GM21529 (cell line): Measurements from ENCODE around the gene RNF187.

ENCODE experiments used
- ATAC-seq: cut with Tn5 transposase; IDR thresholded peaks from one replicate; pipeline ENCODE4 v1.9.1; 2021; ENCODE audit not compliant: unreplicated experiment

RNF187 gene

DNA sequence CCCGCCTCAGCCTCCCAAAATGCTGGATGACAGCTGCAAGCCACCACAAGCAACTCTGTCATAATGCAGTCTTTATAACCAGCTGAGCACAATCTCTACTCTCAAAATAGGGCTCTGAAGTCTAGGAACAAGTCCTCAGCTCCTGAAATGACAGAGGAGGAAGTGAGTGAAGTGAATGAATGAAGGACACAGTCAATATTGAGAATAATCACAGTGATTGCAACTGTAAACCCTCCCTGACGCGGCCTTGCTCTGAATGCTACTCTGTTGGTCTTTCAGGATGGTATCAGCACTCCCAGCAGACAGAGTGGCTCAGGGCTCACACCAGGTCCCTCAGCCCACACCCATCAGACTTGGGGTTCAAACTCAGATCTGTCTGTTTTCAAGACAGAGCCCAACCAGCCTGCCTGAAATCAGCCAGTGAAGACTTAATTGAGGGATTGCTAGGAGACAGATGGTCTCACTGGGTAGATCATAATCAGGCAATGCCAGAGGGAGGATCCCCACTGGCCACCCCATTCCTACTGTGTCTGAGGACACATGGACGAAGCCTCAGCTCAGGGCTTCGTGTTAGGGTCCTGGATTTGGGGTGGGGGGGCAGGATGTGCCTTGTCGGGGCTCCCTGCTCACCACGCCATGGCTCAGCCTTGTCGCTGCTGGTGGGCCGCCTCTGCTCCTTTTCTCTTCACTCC, 20.9 kb downstream of the RNF187 start:
- no peak for ATAC-seq

DNA sequence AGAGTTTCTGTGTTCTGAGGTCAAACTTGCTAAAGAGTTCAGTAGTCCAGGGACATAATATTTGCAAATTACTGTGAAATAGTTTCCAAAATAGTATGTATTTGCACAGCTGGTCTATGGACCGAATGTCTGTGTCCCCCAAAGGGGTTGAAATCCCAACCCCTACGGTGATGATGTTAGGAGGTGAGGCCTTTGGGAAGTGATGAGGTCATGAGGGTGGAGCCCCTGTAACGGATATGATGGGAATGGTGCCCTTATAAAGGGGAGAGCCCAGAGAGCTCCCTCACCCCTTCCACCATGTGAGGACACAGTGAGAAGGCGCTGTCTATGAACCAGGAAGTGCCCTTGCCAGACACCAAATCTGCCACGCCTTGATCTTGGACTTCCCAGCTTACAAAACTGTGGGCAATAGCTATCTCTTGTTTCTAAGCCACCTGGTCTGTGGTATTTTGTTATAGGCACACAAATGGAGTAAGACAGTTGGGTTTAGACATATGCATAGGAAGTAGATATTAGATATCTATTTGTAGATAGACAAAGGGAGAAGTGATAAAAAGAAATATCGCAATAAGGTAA, 21.7 kb downstream of the RNF187 start:
- ATAC-seq, result no peak

DNA sequence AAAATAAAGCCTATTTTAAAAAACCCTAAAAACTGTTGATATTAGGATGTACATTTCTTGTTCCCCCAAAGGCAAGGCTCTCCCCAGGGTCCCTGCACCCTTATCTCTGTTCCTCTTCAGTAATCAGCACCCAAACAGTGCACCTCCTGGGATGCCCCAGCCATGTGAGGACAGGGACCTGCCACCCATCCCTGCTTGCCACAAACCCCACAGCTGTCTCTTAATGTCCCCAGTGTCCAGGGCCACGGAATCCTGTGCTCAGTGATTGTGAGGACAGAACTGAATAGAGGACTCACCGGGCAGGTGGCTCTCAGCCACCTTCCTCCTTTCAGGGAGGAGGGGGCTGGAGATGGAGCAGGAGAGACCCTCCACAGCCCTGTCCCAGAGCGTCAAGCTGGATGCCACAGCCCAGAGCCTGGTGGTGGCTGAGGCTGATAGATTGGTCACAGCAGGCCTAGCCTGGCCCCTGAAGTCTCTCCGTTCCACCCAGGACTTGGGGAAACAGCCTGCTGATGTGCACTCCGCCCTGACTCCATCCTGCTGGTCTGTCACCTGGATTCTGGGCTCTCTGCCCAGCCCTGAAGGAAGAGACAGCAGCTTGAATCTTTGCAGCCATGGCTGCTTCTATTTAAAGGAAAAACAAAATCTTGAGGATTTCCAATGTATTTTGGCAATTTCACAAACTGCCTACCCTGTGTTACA, 23.1 kb downstream of the RNF187 start:
- ATAC-seq, result no peak

- ATAC-seq, result no peak
Measured at GRCh38 chr1:228510803-228511413, 23.7 kb downstream of the RNF187 start.

DNA sequence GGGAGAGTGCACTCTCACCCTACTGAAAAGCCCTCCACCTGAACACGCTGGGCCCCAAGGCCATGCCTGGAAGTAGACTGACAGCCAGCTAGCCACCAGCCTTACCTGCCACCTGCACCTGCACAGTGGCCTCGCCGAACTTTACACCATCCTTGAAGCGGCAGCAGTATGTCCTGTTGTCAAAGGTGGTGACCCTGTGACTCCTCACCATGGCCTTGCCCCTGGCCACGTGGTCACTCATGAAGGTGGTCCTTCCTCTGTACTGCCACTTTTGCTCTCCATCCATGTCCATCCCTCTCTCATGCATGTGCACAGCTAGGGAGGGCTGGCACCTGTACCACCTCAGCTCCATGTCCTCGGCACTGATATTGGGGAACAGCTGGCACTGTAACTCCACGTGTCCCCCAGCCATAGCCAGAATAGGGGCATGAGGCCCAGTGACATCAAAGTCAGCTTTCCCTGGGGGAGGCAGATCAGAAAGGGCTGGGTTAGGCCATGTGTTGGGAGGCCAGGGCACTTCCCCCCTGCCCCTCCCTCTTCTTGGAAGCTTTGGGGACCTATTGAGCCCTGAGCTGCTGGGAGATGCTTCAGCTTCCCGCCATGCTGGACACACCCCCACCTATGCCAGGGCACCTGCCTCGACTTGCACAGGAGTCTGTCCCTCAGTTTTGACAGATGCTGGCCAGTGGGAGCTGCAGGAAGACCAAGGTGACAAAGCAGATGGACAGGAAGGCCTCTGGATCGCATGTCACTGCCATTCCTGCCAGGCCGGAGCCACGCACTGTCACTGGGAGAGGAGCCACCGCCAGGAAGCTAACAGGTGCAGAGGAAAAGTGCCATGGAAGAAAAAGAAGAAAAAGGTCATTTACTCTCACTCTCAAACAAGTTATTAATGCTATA, 24.6 kb downstream of the RNF187 start:
- no peak for ATAC-seq

- ATAC-seq, result no peak
Measured at GRCh38 chr1:228512781-228513198, 25.6 kb downstream of the RNF187 start.

DNA sequence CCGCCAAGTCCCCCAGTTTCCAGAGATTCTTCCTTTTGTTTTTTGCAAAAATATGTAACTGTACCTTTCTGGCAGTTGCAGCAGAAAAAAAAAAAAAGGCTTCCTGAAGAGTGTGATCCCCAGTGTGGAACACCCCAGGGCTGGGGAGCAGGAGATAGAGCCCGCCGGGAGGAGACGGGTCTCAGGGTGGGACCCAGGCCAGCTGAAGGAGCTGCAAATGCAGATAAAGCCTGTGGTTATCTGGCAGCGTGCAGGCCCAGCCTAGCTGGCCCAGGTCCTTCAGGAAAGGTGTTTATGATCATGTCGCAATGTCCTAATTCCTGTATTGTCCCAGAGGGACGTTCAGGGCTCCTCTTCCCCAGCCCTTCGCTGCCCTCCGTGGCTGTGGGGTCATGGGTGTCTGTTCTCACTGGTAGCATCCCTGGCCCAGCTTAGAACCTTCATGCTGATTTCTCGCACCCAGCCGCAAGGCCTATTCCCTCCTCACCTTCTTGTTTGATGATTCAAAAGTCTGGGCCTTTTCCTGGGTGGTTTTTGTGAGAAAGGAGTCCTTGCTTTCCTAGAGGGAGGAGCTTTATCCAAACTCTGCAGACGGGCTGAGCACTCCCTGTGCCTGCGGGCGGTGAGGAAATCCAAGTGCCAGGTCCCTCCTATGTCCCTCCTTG, 26.2 kb downstream of the RNF187 start:
- no peak for ATAC-seq

GRCh38 chr1:228514421-228514820, 27.2 kb downstream of the RNF187 start:
- no peak for ATAC-seq

GRCh38 chr1:228515200-228515834, 28.1 kb downstream of the RNF187 start:
- ATAC-seq, result no peak

DNA sequence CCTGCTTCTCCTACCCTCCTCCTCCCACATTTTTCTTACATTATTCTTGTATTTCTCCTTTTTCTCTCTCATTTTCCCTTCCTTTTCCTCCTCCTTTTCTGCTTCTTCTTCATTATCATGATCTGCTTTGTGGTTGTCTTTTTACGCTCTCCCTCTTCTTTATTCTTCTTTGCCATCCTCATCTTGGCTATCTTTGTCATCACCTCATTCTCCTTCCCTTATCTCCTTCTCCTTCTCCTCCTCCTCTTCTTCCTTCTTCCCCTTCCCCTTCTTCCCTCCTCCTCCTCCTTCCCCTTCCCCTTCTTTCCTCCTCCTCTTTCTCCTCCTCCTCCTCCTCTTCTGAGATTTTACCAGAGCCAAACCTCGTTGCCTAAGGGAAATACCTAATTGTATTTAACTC, 30.5 kb downstream of the RNF187 start:
- no peak for ATAC-seq

GRCh38 chr1:228527596-228527995, 40.4 kb downstream of the RNF187 start:
- no peak for ATAC-seq

- ATAC-seq, result no peak
Measured at GRCh38 chr1:228528612-228529011, 41.4 kb downstream of the RNF187 start.

DNA sequence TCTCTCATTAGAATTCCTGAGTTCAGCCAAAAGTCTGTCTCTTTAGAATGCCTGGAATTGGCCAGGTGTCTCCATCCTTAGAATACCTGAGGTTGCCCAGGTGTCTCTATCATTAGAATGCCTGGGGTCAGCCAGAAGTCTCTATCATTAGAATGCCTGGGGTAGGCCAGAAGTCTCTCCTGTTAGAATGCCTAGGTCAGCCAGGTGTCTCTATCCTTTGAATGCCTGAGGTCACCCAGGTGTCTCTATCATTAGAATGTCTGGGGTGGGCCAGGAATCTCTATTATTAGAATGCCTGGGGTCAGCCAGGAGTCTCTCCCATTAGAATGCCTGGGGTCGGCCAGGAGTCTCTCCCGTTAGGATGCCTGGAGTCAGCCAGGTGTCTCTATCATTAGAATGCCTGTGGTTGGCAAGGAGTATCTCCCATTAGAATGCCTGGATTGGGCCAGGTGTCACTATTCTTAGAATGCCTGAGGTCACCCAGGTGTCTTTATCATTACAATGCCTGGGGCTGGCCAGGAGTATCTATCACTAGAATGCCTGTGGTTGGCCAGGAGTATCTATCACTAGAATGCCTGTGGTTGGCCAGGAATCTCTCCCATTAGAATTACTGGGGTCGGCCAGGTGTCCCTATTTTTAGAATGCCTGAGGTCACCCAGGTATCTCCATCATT, 43.0 kb downstream of the RNF187 start:
- no peak for ATAC-seq

GRCh38 chr1:228530951-228531731, 44.0 kb downstream of the RNF187 start:
- ATAC-seq, result no peak

DNA sequence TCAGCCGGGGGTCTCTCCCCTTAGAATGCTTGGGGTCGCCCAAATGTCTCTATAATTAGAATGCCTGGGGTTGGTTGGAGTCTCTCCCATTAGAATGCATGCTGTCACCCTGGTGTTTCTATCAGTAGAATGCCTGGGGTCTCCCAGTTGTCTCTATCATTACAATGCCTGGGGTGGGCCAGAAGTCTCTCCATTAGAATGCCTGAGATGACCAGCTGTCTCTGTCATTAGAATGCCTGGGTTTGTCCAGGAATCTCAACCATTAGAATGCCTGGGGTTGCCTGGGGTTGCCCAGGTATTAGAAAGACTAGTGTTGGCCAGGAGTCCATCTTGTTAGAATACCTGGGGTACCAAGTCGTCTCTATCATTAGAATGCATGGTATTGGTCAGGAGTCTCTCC, 51.6 kb downstream of the RNF187 start:
- ATAC-seq, result no peak

DNA sequence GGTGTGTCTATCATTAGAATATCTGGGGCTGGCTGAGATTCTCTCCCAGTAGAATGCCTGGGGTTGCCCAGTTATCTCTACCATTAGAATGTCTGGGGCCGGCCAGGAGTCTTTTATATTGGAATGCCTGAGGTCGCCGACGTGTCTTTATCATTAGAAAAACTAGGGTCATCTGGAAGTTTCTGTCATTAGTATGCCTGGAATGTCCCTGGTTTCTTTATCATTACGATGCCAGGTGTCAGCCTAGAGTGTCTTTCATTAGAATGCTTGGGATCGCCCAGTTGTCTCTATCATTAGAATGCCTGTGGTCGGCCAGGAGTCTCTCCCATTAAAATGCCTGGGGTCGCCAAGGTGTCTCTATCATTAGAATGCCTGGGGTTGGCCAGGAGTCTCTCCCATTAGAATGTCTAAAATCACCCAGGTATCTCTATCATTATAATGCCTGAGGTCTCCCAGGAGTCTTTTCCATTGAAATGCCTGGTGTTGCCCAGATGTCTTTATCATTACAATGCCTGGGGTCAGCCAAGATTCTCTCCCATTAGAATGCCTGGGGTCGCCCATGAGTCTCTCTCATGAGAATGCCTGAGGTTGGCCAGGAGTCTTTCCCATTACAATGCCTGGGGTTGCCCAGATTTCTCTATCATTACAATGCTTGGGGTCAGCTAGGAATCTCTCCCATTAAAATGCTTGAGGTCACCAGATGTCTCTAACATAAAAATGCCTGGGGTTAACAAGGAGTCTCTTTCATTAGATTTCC, 53.2 kb downstream of the RNF187 start:
- ATAC-seq, result no peak

GRCh38 chr1:228541725-228542124, 54.5 kb downstream of the RNF187 start:
- ATAC-seq, result no peak

GRCh38 chr1:228542376-228542775, 55.2 kb downstream of the RNF187 start:
- ATAC-seq, result no peak
